OCI-LY7 (cell line): ENCODE measurements around the gene AVL9.
"Not testable (repeated sequence)": the region's sequence is repeated elsewhere in the genome, so short reads cannot be mapped to it uniquely, and the experiment has no call there.

Experiments used
- CTCF ChIP-seq: fragments of 200-600 bp; sonication (generic); conservative IDR thresholded peaks from 2 replicates; pipeline ENCODE4 v1.5.1; 2014; ENCODE audit warnings: mild to moderate bottlenecking, antibody characterized with exemption, low read length, moderate library complexity, mixed read lengths
- EZH2phosphoT487 ChIP-seq: fragments of 200-600 bp; sonication (generic); IDR thresholded peaks from 2 replicates; pipeline ENCODE4 v1.6.1; 2018; ENCODE audit warnings: low read depth, borderline replicate concordance, mild to moderate bottlenecking, mixed run types, antibody characterized with exemption, low read length, moderate library complexity, mixed read lengths

GRCh38 chr7:32636725-32637462 lies 141.6 kb downstream of the AVL9 start:
- TF ChIP-seq EZH2phosphoT487, CTCF: not testable (repeated sequence)
